Naive B cell (primary cell): ENCODE data around the gene MYF5. TPM values are rescaled to one million over a fixed set of nuclear protein-coding genes. Genes with fewer than 3 reads are reported as not detected.

Experiments used
- ATAC-seq, 2 donors: fragments of 150-1000 bp; cut with Tn5 transposase; 2 replicates each; pipeline ENCODE4 v1.10.0; 2021; ENCODE audit warnings: low read depth in 2 of 2, mild to moderate bottlenecking in 2 of 2, moderate library complexity in 2 of 2
- DNase-seq: peaks from one replicate; pipeline ENCODE4 v3.0.0; 2022
- H3K27ac Mint-ChIP-seq, 6 donors: one replicate each; pipeline ENCODE4 v1.8.0; 2020 to 2022; ENCODE audit warnings: mild to moderate bottlenecking in 6 of 6, mixed read lengths in 6 of 6, moderate library complexity in 5 of 6, inconsistent platforms in 2 of 6
- H3K27me3 Mint-ChIP-seq, 3 donors: one replicate each; pipeline ENCODE4 v1.8.0; 2021 to 2022; ENCODE audit warnings: mixed read lengths in 3 of 3, mild to moderate bottlenecking in 1 of 3
- H3K36me3 Mint-ChIP-seq, 2 donors: one replicate each; pipeline ENCODE4 v1.8.0; 2020 to 2022; ENCODE audit warnings: mixed read lengths in 2 of 2, inconsistent platforms in 1 of 2, mild to moderate bottlenecking in 1 of 2
- H3K4me1 Mint-ChIP-seq, 3 donors: one replicate each; pipeline ENCODE4 v1.8.0; 2020 to 2022; ENCODE audit warnings: mixed read lengths in 3 of 3, inconsistent platforms in 1 of 3, mild to moderate bottlenecking in 1 of 3, moderate library complexity in 1 of 3
- H3K4me3 Mint-ChIP-seq, 8 donors: one replicate each; pipeline ENCODE4 v1.8.0; 2020 to 2022; ENCODE audit warnings: mild to moderate bottlenecking in 8 of 8, mixed read lengths in 8 of 8, moderate library complexity in 8 of 8, inconsistent platforms in 2 of 8
- H3K9me3 Mint-ChIP-seq, 7 donors: one replicate each; pipeline ENCODE4 v1.8.0; 2020 to 2022; ENCODE audit warnings: mixed read lengths in 7 of 7, mild to moderate bottlenecking in 5 of 7, inconsistent platforms in 2 of 7, moderate library complexity in 1 of 7
- polyA plus RNA-seq, 6 donors: library from polyadenylated mRNA; unstranded; fragments of 300-500 nt; fragmentation: Illumina TruSeq; gene quantifications; one replicate each; pipeline ENCODE4 v1.2.3, GENCODE V29; 2021; ENCODE audit warnings: low read depth in 6 of 6

MYF5 gene
- polyA plus RNA-seq, 6 donors from 2014 or later = not detected

GRCh38 chr12:80752464-80752863, 35.8 kb downstream of the MYF5 start:
- H3K36me3 Mint-ChIP-seq = no peaks in the 10 kb centered on the region
- no peaks in the 10 kb centered on the region for H3K27me3 Mint-ChIP-seq
- H3K27ac Mint-ChIP-seq = no peak overlapping the region
- DNase-seq (no peak), ATAC-seq (no peak)
- H3K4me1 Mint-ChIP-seq = no peaks in the 10 kb centered on the region
- peaks cover 0 to 10% (median 0%) of the 10 kb centered on the region in 7 donors for H3K9me3 Mint-ChIP-seq
- no peak overlapping the region for H3K4me3 Mint-ChIP-seq

GRCh38 chr12:80754274-80754673, 37.6 kb downstream of the MYF5 start:
- H3K36me3 Mint-ChIP-seq = no peaks in the 10 kb centered on the region
- H3K4me1 Mint-ChIP-seq = no peaks in the 10 kb centered on the region
- no peaks in the 10 kb centered on the region for H3K27me3 Mint-ChIP-seq
- H3K9me3 Mint-ChIP-seq = peaks cover 0 to 10% (median 0%) of the 10 kb centered on the region in 7 donors
- ATAC-seq (no peak), DNase-seq (no peak)
- H3K27ac Mint-ChIP-seq = no peak overlapping the region
- H3K4me3 Mint-ChIP-seq = no peak overlapping the region

GRCh38 chr12:80756875-80757274, 40.2 kb downstream of the MYF5 start:
- Mint-ChIP-seq H3K4me3 (no peak overlapping the region), H3K36me3 (no peaks in the 10 kb centered on the region), H3K4me1 (no peaks in the 10 kb centered on the region), H3K27ac (no peak overlapping the region), H3K9me3 (peaks cover 0 to 10% (median 0%) of the 10 kb centered on the region in 7 donors), H3K27me3 (no peaks in the 10 kb centered on the region)
- ATAC-seq = no peak
- DNase-seq = no peak

GRCh38 chr12:80761838-80762237, 45.1 kb downstream of the MYF5 start:
- no peak for ATAC-seq
- DNase-seq = no peak
- Mint-ChIP-seq H3K27me3 (no peaks in the 10 kb centered on the region), H3K36me3 (no peaks in the 10 kb centered on the region), H3K9me3 (no peaks in the 10 kb centered on the region), H3K4me1 (no peaks in the 10 kb centered on the region), H3K27ac (no peak overlapping the region), H3K4me3 (no peak overlapping the region)

GRCh38 chr12:80763874-80764273, 47.2 kb downstream of the MYF5 start:
- Mint-ChIP-seq H3K36me3 (no peaks in the 10 kb centered on the region), H3K4me1 (no peaks in the 10 kb centered on the region), H3K27ac (peak overlapping the region in 1 of 6 donors; percentile 66), H3K9me3 (no peaks in the 10 kb centered on the region), H3K4me3 (no peak overlapping the region), H3K27me3 (no peaks in the 10 kb centered on the region)
- ATAC-seq = no peak
- no peak for DNase-seq

GRCh38 chr12:80766210-80766609, 49.5 kb downstream of the MYF5 start:
- Mint-ChIP-seq H3K36me3 (no peaks in the 10 kb centered on the region), H3K27ac (no peak overlapping the region), H3K4me3 (no peak overlapping the region), H3K27me3 (no peaks in the 10 kb centered on the region), H3K9me3 (peaks cover 0 to 2% (median 0%) of the 10 kb centered on the region in 7 donors), H3K4me1 (no peaks in the 10 kb centered on the region)
- ATAC-seq (no peak), DNase-seq (no peak)

GRCh38 chr12:80766897-80767296, 50.2 kb downstream of the MYF5 start:
- Mint-ChIP-seq H3K27ac (no peak overlapping the region), H3K4me1 (no peaks in the 10 kb centered on the region), H3K27me3 (no peaks in the 10 kb centered on the region), H3K9me3 (peaks cover 0 to 4% (median 0%) of the 10 kb centered on the region in 7 donors), H3K36me3 (no peaks in the 10 kb centered on the region), H3K4me3 (no peak overlapping the region)
- ATAC-seq (no peak), DNase-seq (no peak)

Other genes with a start within 250 kb of the MYF5 start
- 1 to 10 TPM in 1 of 6 donors, not detected in 5; 1.1 TPM for gene MYF6, start 9.3 kb upstream of the MYF5 start, polyA plus RNA-seq
- gene LIN7A, start 221.0 kb downstream of the MYF5 start, polyA plus RNA-seq = 1 to 10 TPM in 1 of 6 donors, not detected in 5; 2.2 TPM